ENCODE results near the gene MNT.
A peak's percentile ranks its signal among the peaks of the same experiment; 100 is the strongest.
"Not testable (repeated sequence)": the region's sequence is repeated elsewhere in the genome, so short reads cannot be mapped to it uniquely, and the experiment has no call there.

The MNT gene, protein sequence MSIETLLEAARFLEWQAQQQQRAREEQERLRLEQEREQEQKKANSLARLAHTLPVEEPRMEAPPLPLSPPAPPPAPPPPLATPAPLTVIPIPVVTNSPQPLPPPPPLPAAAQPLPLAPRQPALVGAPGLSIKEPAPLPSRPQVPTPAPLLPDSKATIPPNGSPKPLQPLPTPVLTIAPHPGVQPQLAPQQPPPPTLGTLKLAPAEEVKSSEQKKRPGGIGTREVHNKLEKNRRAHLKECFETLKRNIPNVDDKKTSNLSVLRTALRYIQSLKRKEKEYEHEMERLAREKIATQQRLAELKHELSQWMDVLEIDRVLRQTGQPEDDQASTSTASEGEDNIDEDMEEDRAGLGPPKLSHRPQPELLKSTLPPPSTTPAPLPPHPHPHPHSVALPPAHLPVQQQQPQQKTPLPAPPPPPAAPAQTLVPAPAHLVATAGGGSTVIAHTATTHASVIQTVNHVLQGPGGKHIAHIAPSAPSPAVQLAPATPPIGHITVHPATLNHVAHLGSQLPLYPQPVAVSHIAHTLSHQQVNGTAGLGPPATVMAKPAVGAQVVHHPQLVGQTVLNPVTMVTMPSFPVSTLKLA

DNA sequence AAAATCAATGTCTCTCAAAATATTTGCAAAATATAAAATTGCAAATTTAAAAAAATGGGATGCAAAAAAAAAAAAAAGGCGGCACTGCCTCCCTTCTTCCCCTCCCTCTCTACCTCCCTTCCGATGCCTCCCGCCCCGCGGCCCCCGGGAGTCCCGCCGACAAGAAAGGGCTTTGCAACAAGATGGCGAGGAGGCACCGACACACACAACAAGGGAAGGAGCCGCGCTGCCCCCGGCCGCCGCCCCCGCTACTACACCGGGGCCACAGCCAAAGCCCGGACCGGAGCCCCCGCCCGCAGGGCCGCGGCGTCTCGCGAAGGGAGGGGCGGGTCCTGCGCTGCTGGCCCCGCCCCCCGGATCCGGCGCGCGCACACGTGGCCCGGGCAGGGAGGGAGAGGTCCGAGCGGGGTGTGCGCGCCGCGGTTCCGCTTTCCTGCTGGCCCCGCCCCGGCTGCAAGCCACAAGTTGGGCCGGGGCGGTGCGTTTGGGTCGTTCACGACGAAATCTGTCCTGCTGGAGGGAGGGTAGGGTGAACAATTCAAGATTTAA lies at the start of gene MNT:
Gene MNT, minus strand, starts transcription at position 184 of the 549 bp plus-strand sequence. CDS start 348 bp downstream, outside the sequence.
- no peak for DNase-seq (ENCODE audit: extremely low read depth, low read depth)
- TF ChIP-seq, protein P1, sequence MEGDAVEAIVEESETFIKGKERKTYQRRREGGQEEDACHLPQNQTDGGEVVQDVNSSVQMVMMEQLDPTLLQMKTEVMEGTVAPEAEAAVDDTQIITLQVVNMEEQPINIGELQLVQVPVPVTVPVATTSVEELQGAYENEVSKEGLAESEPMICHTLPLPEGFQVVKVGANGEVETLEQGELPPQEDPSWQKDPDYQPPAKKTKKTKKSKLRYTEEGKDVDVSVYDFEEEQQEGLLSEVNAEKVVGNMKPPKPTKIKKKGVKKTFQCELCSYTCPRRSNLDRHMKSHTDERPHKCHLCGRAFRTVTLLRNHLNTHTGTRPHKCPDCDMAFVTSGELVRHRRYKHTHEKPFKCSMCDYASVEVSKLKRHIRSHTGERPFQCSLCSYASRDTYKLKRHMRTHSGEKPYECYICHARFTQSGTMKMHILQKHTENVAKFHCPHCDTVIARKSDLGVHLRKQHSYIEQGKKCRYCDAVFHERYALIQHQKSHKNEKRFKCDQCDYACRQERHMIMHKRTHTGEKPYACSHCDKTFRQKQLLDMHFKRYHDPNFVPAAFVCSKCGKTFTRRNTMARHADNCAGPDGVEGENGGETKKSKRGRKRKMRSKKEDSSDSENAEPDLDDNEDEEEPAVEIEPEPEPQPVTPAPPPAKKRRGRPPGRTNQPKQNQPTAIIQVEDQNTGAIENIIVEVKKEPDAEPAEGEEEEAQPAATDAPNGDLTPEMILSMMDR (IDR thresholded peaks at IDR 0.05; ENCODE audit: low read depth, low read length, missing control alignments), result no peak
- H3K4me3 ChIP-seq (replicated peaks; ENCODE audit: low read depth, low read length), result peak within 1 kb of the TSS; percentile 98

DNA sequence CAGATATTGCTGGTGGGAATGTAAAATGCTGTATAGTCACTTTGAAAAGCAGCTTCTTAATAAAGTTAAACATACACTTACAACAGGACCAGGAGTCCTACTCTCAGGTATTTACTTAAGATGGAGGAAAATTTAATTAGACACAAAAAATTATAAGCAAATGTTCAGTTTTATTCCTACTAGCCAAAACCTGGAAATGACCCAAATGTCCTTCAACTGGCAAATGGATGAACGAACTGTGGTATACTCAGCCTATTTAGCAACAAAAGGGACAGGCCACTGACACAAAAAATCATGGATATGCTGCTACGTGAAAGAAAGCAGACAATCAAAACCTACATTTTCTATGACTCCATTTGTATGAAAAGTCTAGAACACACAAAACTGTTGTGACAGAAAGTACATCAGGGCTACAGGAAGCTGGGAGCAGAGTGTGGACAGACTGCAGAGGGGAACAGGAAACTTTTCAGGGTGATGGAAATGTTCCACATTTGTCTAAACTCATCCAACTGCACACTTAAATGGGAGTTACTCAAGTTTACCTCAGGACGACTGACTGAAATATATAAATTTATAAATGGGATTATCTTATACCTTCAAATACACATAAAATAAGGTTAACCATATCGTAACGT lies 49.3 kb upstream of the MNT start:
- DNase-seq (ENCODE audit: extremely low read depth, low read depth), result no peak
- TF ChIP-seq, protein P1 (IDR thresholded peaks at IDR 0.05; ENCODE audit: low read depth, low read length, missing control alignments), result no peak
- no peak overlapping the region for H3K4me3 ChIP-seq (replicated peaks; ENCODE audit: low read depth, low read length)

DNA sequence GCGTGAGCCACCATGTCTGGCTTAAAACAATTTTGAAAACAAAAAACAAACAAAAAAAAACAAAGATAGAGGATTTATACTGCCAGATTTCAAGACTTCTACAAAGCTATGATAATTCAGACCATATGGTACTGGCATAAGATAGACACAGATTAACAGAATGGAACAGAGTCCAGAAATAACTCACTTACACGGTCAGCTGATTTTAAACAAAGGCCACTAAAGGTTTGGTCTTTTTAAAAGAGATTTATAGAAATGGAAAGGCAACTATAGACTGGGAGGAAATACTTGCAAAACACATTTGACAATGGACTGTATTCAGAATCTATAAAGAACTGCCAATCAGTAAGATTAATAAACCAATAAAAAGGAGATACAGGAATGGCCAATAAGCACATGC lies 48.6 kb upstream of the MNT start:
- TF ChIP-seq, protein P1 (IDR thresholded peaks at IDR 0.05; ENCODE audit: low read depth, low read length, missing control alignments), result no peak
- no peak overlapping the region for H3K4me3 ChIP-seq (replicated peaks; ENCODE audit: low read depth, low read length)
- DNase-seq (ENCODE audit: extremely low read depth, low read depth), result no peak

DNA sequence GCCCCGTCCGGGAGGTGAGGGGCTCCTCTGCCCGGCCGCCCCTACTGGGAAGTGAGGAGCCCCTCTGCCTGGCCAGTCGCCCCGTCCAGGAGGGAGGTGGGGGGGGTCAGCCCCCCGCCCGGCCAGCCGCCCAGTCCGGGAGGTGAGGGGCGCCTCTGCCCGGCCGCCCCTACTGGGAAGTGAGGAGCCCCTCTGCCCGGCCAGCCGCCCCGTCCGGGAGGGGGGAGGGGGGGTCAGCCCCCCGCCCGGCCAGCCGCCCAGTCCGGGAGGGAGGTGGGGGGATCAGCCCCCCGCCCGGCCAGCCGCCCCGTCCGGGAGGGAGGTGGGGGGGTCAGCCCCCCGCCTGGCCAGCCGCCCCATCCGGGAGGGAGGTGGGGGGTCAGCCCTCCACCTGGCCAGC lies 46.6 kb upstream of the MNT start:
- H3K4me3 ChIP-seq (replicated peaks; ENCODE audit: low read depth, low read length); DNase-seq (ENCODE audit: extremely low read depth, low read depth): not testable (repeated sequence)

DNA sequence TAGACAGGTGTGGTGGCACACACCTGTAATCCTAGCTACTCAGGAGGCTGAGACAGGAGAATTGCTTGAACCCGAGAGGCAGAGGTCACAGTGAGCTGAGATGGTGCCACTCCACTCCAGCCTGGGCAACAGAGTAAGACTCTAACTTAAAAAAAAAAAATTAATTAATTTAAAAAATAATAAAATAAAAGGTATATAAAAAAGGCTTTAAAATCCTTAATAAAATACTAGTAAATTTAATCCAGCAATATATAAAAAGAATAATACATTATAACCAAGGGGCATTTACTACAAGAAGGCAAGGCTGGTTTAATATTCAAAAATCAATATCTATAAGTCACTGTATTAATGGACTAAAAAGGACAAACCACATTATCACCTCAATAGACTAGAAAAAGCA lies 44.8 kb upstream of the MNT start:
- TF ChIP-seq, protein P1 (IDR thresholded peaks at IDR 0.05; ENCODE audit: low read depth, low read length, missing control alignments), result no peak
- no peak for DNase-seq (ENCODE audit: extremely low read depth, low read depth)
- H3K4me3 ChIP-seq (replicated peaks; ENCODE audit: low read depth, low read length), result no peak overlapping the region

DNA sequence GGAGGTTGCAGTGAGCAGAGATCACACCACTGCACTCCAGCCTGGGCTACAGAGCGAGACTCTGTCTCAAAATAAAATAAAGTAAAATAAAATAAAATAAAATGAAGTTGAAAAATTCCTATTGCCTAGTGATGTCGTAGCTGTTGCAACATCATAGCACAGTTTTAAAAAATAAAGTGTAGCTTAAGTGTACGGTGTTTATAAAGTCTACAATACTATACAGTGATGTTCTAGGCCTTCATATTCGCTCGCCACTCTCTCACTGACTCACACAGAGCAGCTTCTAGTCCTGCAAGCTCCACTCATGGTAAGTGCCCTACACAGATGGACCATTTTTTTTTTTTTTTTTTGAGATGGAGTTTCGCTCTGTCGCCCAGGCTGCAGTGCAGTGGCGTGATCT lies 43.5 kb upstream of the MNT start:
- H3K4me3 ChIP-seq (replicated peaks; ENCODE audit: low read depth, low read length), result no peak overlapping the region
- TF ChIP-seq, protein P1 (IDR thresholded peaks at IDR 0.05; ENCODE audit: low read depth, low read length, missing control alignments), result no peak
- no peak for DNase-seq (ENCODE audit: extremely low read depth, low read depth)

DNA sequence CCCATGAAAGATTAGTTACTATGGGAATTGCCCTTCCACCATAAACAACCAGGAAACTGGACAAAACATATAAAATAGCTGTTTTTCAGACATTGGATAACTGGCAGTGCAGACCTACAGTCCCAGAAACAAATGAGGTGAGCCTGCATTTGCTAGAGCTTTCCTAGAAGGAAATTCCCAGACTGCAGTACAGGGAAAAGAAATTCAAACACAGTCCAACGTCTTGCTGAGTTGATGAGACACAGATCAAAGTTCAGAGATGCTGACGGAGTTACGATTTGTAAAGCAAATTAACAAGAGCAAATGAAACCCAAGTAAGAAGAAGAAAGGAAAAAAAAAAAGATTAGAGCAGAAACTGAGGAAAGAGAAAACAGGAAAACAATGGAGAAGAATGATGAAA lies 41.3 kb upstream of the MNT start:
- no peak overlapping the region for H3K4me3 ChIP-seq (replicated peaks; ENCODE audit: low read depth, low read length)
- TF ChIP-seq, protein P1 (IDR thresholded peaks at IDR 0.05; ENCODE audit: low read depth, low read length, missing control alignments), result no peak
- DNase-seq (ENCODE audit: extremely low read depth, low read depth), result no peak

Data from HFF-Myc (cell line).